A549 (cell line): ENCODE results near the gene KCNN3. TPM values are rescaled to one million over a fixed set of nuclear protein-coding genes. Genes with fewer than 3 reads are reported as not detected.

Source experiments
- ATAC-seq, 2 experiments: fragments of 200-7000 bp in 1 of 2; fragments of >200 bp in 1 of 2; cut with Nextera tagmentation in 1 of 2; cut with Tn5 transposase in 1 of 2; 3 replicates each; pipeline versions ENCODE4 v1.8.0 to v1.9.1; 2018 to 2020; ENCODE audit warnings: mild to moderate bottlenecking in 1 of 2, moderate library complexity in 1 of 2
- CTCF ChIA-PET: fragments of 300-600 bp; sonication (Branson Sonifier 250); formaldehyde crosslinking; extraction: SDS; loops from one replicate; lab custom pipeline; 2021; ENCODE audit warnings: antibody characterized with exemption, inconsistent platforms; lab: Yijun Ruan, JAX
- POLR2A ChIA-PET: fragments of 350-600 bp; formaldehyde crosslinking; extraction: SDS; loops from one replicate; lab custom pipeline; 2021; ENCODE audit warnings: antibody characterized with exemption, inconsistent platforms; lab: Yijun Ruan, JAX
- DNase-seq, 2 experiments: peaks; one replicate each; pipeline versions ENCODE4 v3.0.0 to v3.0.0-alpha.2; 2011 to 2016; ENCODE audit warnings: low read depth in 1 of 2, low spot score in 1 of 2
- FAIRE-seq: peaks from 2 replicates; lab custom pipeline; 2011; peaks lifted over from hg19 to GRCh38; lab: Jason Lieb, UNC
- H3K27ac ChIP-seq, 2 experiments: fragments of >200 bp; sonication (Bioruptor Twin); formaldehyde crosslinking; 3 replicates each; pipeline ENCODE4 v1.5.1; 2016 to 2017
- H3K4me1 ChIP-seq: fragments of >200 bp; sonication (Bioruptor Twin); formaldehyde crosslinking; 3 replicates; pipeline ENCODE4 v1.6.1; 2016
- H3K4me2 ChIP-seq: fragments of >200 bp; sonication (Bioruptor Twin); formaldehyde crosslinking; 3 replicates; pipeline ENCODE4 v1.6.1; 2016
- H3K4me3 ChIP-seq: fragments of >200 bp; sonication (Bioruptor Twin); formaldehyde crosslinking; 3 replicates; pipeline ENCODE4 v1.5.1; 2016
- H3K9me3 ChIP-seq: fragments of >200 bp; sonication (Bioruptor Twin); formaldehyde crosslinking; 3 replicates; pipeline ENCODE4 v1.6.1; 2016
- CBX8 ChIP-seq: fragments of 200-600 bp; sonication (generic); IDR thresholded peaks from 2 replicates; pipeline ENCODE4 v1.6.1; 2016
- E2F6 ChIP-seq: IDR thresholded peaks from 2 replicates; pipeline ENCODE4 v1.6.1; 2012; ENCODE audit warnings: low read depth, borderline replicate concordance
- HEYL ChIP-seq: fragments of 250-450 bp; sonication (Bioruptor Pico); IDR thresholded peaks from 2 replicates; pipeline ENCODE4 v1.8.0; 2021; ENCODE audit warnings: mild to moderate bottlenecking, moderate library complexity
- HMGXB4 ChIP-seq: fragments of 250-450 bp; sonication (Bioruptor Pico); IDR thresholded peaks from 2 replicates; pipeline ENCODE4 v1.5.0; 2021; ENCODE audit warnings: mild to moderate bottlenecking, moderate library complexity, borderline replicate concordance
- HOXB13 ChIP-seq: fragments of 250-450 bp; sonication (Bioruptor Pico); IDR thresholded peaks from 2 replicates; pipeline ENCODE4 v1.5.0; 2020; ENCODE audit warnings: low read depth, mild to moderate bottlenecking, moderate library complexity
- HOXB5 ChIP-seq: fragments of 250-450 bp; sonication (Bioruptor Pico); IDR thresholded peaks from 2 replicates; pipeline ENCODE4 v1.5.0; 2020; ENCODE audit warnings: mild to moderate bottlenecking, moderate library complexity
- NFE2L2 ChIP-seq: fragments of 150-350 bp; conservative IDR thresholded peaks from 2 replicates; pipeline ENCODE4 v1.6.1; 2014; ENCODE audit warnings: low read length
- POLR2A ChIP-seq: IDR thresholded peaks from 2 replicates; pipeline ENCODE4 v1.6.1; 2012; ENCODE audit warnings: mild to moderate bottlenecking, low read length
- RAD21 ChIP-seq, 2 experiments: fragments of >200 bp in 1 of 2; sonication (Bioruptor Twin) in 1 of 2; formaldehyde crosslinking in 1 of 2; IDR thresholded peaks in 1 of 2; conservative IDR thresholded peaks in 1 of 2; 2 replicates in 1 of 2; 3 replicates in 1 of 2; pipeline ENCODE4 v1.6.1; 2012 to 2018; ENCODE audit warnings: inconsistent platforms in 1 of 2
- RARB ChIP-seq: fragments of 250-450 bp; sonication (Bioruptor Pico); IDR thresholded peaks from 2 replicates; pipeline ENCODE4 v1.8.0; 2021; ENCODE audit warnings: mild to moderate bottlenecking, moderate library complexity
- RFX5 ChIP-seq: fragments of 450-650 bp; IDR thresholded peaks from 2 replicates; pipeline ENCODE4 v1.7.1; 2014; ENCODE audit warnings: antibody characterized with exemption, mild to moderate bottlenecking, moderate library complexity
- RNF2 ChIP-seq: fragments of 200-600 bp; sonication (generic); IDR thresholded peaks from 2 replicates; pipeline ENCODE4 v1.6.1; 2016; ENCODE audit warnings: low read depth, mild to moderate bottlenecking, antibody characterized with exemption, moderate library complexity, borderline replicate concordance
- SMC3 ChIP-seq: fragments of >200 bp; sonication (Bioruptor Twin); formaldehyde crosslinking; IDR thresholded peaks from 3 replicates; pipeline ENCODE4 v1.6.1; 2018; ENCODE audit warnings: inconsistent platforms
- SREBF2 ChIP-seq: fragments of 450-650 bp; IDR thresholded peaks from 2 replicates; pipeline ENCODE4 v1.6.1; 2014; ENCODE audit warnings: mild to moderate bottlenecking, moderate library complexity
- TFCP2L1 ChIP-seq: fragments of 250-450 bp; sonication (Bioruptor Pico); IDR thresholded peaks from 2 replicates; pipeline ENCODE4 v1.5.0; 2021; ENCODE audit warnings: mild to moderate bottlenecking
- USF2 ChIP-seq: fragments of 450-650 bp; IDR thresholded peaks from 2 replicates; pipeline ENCODE4 v1.6.1; 2014; ENCODE audit warnings: antibody characterized with exemption
- ZFP36 ChIP-seq: fragments of 450-650 bp; IDR thresholded peaks from 2 replicates; pipeline ENCODE4 v1.6.1; 2014; ENCODE audit warnings: borderline replicate concordance; ENCODE audit not compliant: partially characterized antibody
- ZNF302 ChIP-seq: fragments of 250-450 bp; sonication (Bioruptor Pico); IDR thresholded peaks from 2 replicates; pipeline ENCODE4 v1.9.0; 2021; ENCODE audit warnings: inconsistent platforms, mild to moderate bottlenecking, moderate library complexity
- WGBS: methylation state at CpG from one replicate; pipeline ENCODE4 v1.1.6; 2017; ENCODE audit errors: missing lambda C conversion rate; 5-methylcytosine and 5-hydroxymethylcytosine counted together
- polyA plus RNA-seq, 4 experiments: library from polyadenylated mRNA; depleted of rRNA in 3 of 4; stranded (reverse); fragments of >200 nt; fragmentation: RNase III in 1 of 4; extraction: RNeasy Plus Mini Kit Qiagen cat#74134 plus additional on column Dnase treatment in 1 of 4; gene quantifications; 2 replicates in 3 of 4; 3 replicates in 1 of 4; pipeline ENCODE4 v1.2.3, GENCODE V29; 2011 to 2017
- TF ChIP-seq, protein P1 (sequence below): fragments of 250-450 bp; sonication (Bioruptor Pico); IDR thresholded peaks from 2 replicates; pipeline ENCODE4 v1.5.0; 2020; ENCODE audit warnings: low read depth, mild to moderate bottlenecking, moderate library complexity
- TF ChIP-seq, protein P2 (sequence below): fragments of 200-600 bp; sonication (generic); IDR thresholded peaks from 2 replicates; pipeline ENCODE4 v1.6.1; 2016; ENCODE audit warnings: antibody characterized with exemption, mild to moderate bottlenecking, moderate library complexity
- TF ChIP-seq, protein P3 (sequence below): fragments of >200 bp; sonication (Bioruptor Twin); formaldehyde crosslinking; IDR thresholded peaks from 3 replicates; pipeline ENCODE4 v1.5.1; 2016

KCNN3 gene
- polyA plus RNA-seq, 2 of the 4 experiments (the other 2 are of a cell fraction): 0.01 to 0.03 TPM

DNA sequence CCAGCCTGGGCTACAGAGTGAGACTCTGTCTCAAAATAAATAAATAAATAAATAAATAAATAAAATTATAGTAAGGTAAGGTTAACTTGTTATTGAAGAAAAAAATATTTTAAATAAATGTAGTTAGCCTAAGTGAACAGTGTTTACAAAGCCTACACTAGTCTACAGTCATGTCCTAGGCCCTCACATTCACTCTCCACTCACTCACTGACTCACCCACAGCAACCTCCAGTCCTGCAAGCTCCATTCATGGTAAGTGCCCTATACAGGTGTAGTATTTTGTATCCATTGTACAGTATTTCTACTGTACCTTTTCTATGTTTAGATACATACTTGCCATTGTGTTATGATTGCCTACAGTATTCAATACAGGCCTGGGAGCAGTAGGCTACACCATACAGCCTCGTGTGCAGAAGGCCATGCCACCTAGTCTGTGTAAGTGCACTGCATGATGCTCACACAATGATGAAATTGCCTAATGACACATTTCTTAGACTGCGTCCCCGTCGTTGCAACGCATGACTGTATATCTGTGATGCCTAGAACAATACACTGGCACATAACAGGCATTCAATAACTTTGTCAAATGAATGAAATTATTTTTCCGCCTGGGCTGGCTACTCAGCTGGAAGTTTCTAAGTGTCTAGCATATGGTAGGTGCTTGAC is 14.8 kb downstream of the KCNN3 start:
- ChIA-PET POLR2A (no interaction called here), CTCF (interaction anchor here (2.0 kb wide), 1 partner anchor 24 kb away, joined by 8 read pairs; no protein-coding TSS in a partner anchor)
- no peaks in the 10 kb centered on the region for H3K9me3 ChIP-seq
- H3K4me2 ChIP-seq: no peak overlapping the region
- FAIRE-seq (no peak), DNase-seq (no peak), ATAC-seq (no peak)
- no peaks in the 10 kb centered on the region for H3K4me1 ChIP-seq
- WGBS: 81% methylated on average over 6 of the region's 6 CpGs
- TF ChIP-seq HOXB13 (CRISPR knock-in tag) (no peak), RNF2 (no peak), E2F6 (no peak), TFCP2L1 (CRISPR knock-in tag) (no peak), POLR2A (no peak), SREBF2 (no peak), HEYL (CRISPR knock-in tag) (no peak), HOXB5 (CRISPR knock-in tag) (no peak), HMGXB4 (CRISPR knock-in tag) (no peak)
- TF ChIP-seq, protein P1, sequence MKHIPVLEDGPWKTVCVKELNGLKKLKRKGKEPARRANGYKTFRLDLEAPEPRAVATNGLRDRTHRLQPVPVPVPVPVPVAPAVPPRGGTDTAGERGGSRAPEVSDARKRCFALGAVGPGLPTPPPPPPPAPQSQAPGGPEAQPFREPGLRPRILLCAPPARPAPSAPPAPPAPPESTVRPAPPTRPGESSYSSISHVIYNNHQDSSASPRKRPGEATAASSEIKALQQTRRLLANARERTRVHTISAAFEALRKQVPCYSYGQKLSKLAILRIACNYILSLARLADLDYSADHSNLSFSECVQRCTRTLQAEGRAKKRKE: no peak
- TF ChIP-seq, protein P2, sequence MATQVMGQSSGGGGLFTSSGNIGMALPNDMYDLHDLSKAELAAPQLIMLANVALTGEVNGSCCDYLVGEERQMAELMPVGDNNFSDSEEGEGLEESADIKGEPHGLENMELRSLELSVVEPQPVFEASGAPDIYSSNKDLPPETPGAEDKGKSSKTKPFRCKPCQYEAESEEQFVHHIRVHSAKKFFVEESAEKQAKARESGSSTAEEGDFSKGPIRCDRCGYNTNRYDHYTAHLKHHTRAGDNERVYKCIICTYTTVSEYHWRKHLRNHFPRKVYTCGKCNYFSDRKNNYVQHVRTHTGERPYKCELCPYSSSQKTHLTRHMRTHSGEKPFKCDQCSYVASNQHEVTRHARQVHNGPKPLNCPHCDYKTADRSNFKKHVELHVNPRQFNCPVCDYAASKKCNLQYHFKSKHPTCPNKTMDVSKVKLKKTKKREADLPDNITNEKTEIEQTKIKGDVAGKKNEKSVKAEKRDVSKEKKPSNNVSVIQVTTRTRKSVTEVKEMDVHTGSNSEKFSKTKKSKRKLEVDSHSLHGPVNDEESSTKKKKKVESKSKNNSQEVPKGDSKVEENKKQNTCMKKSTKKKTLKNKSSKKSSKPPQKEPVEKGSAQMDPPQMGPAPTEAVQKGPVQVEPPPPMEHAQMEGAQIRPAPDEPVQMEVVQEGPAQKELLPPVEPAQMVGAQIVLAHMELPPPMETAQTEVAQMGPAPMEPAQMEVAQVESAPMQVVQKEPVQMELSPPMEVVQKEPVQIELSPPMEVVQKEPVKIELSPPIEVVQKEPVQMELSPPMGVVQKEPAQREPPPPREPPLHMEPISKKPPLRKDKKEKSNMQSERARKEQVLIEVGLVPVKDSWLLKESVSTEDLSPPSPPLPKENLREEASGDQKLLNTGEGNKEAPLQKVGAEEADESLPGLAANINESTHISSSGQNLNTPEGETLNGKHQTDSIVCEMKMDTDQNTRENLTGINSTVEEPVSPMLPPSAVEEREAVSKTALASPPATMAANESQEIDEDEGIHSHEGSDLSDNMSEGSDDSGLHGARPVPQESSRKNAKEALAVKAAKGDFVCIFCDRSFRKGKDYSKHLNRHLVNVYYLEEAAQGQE: no peak
- H3K4me3 ChIP-seq: no peak overlapping the region
- no peak overlapping the region for H3K27ac ChIP-seq

- H3K9me3 ChIP-seq: no peaks in the 10 kb centered on the region
- ATAC-seq (no peak), FAIRE-seq (no peak), DNase-seq (no peak)
- ChIA-PET POLR2A (no interaction called here), CTCF (interaction anchor here (1.0 to 1.4 kb wide), 6 partner anchors 9 to 373 kb away, joined by 3 to 8 read pairs (median 3); no protein-coding TSS in a partner anchor)
- H3K27ac ChIP-seq: no peak overlapping the region
- no peak overlapping the region for H3K4me3 ChIP-seq
- no peak overlapping the region for H3K4me2 ChIP-seq
- no peaks in the 10 kb centered on the region for H3K4me1 ChIP-seq
- 72% methylated on average over 3 of the region's 3 CpGs for WGBS
- TF ChIP-seq CBX8 (no peak), SMC3 (no peak), RAD21 (conservative IDR thresholded peaks at IDR 0.05 in 1 of 2, IDR thresholded peaks at IDR 0.05 in 1 of 2) (no peak), HMGXB4 (CRISPR knock-in tag) (no peak), ZNF302 (CRISPR knock-in tag) (no peak), USF2 (no peak), RFX5 (no peak), ZFP36 (no peak), NFE2L2 (no peak), RARB (CRISPR knock-in tag) (no peak)
- TF ChIP-seq, protein P3, sequence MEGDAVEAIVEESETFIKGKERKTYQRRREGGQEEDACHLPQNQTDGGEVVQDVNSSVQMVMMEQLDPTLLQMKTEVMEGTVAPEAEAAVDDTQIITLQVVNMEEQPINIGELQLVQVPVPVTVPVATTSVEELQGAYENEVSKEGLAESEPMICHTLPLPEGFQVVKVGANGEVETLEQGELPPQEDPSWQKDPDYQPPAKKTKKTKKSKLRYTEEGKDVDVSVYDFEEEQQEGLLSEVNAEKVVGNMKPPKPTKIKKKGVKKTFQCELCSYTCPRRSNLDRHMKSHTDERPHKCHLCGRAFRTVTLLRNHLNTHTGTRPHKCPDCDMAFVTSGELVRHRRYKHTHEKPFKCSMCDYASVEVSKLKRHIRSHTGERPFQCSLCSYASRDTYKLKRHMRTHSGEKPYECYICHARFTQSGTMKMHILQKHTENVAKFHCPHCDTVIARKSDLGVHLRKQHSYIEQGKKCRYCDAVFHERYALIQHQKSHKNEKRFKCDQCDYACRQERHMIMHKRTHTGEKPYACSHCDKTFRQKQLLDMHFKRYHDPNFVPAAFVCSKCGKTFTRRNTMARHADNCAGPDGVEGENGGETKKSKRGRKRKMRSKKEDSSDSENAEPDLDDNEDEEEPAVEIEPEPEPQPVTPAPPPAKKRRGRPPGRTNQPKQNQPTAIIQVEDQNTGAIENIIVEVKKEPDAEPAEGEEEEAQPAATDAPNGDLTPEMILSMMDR: no peak
- TF ChIP-seq, protein P1: no peak
Measured at GRCh38 chr1:154852845-154853244, 17.2 kb downstream of the KCNN3 start.
